ENCODE results near the gene ZBTB16.

- no peak for TF ChIP-seq CTCF (IDR thresholded peaks at IDR 0.05)
- TF ChIP-seq EZH2phosphoT487 (IDR thresholded peaks at IDR 0.05), result no peak
These were observed 20.7 kb downstream of the ZBTB16 start for GRCh38 chr11:114080219-114080618.

Data from neural progenitor cell (in vitro differentiated cells).